Esophagus squamous epithelium (tissue), 4 donors: ENCODE data around the gene KMT2C.

Source experiments
- POLR2A ChIP-seq, 4 donors: fragments of 450-650 bp; IDR thresholded peaks; one replicate each; pipeline ENCODE4 v1.6.1; 2017; ENCODE audit warnings: antibody characterized with exemption in 4 of 4, mild to moderate bottlenecking in 4 of 4, moderate library complexity in 3 of 4
- TF ChIP-seq, protein P1 (sequence below), 6 experiments: fragments of 450-650 bp in 4 of 6; fragments of 200-600 bp in 2 of 6; sonication (generic) in 2 of 6; IDR thresholded peaks; one replicate each; pipeline ENCODE4 v1.5.1; 2016 to 2019; ENCODE audit warnings: antibody characterized with exemption in 6 of 6, mild to moderate bottlenecking in 4 of 6, moderate library complexity in 4 of 6

DNA sequence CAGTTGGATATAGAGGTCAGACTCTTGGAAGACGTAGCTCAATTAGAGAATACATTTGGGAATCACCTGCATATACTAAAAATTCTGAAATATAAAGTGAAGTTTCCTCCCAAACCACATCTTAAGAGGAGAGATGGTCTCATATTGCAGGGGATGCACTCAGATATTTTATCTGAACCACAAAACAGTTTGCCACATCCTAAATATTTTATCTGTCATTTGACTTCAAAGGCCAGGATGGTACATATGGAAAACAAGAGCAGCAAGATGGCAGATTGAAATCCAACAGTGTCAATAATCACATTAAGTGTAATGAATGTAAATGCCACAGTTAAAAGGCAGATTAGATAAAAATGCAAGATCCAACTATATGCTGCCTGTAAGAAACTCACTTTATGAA is 313.3 kb downstream of the KMT2C start:
- TF ChIP-seq, protein P1, sequence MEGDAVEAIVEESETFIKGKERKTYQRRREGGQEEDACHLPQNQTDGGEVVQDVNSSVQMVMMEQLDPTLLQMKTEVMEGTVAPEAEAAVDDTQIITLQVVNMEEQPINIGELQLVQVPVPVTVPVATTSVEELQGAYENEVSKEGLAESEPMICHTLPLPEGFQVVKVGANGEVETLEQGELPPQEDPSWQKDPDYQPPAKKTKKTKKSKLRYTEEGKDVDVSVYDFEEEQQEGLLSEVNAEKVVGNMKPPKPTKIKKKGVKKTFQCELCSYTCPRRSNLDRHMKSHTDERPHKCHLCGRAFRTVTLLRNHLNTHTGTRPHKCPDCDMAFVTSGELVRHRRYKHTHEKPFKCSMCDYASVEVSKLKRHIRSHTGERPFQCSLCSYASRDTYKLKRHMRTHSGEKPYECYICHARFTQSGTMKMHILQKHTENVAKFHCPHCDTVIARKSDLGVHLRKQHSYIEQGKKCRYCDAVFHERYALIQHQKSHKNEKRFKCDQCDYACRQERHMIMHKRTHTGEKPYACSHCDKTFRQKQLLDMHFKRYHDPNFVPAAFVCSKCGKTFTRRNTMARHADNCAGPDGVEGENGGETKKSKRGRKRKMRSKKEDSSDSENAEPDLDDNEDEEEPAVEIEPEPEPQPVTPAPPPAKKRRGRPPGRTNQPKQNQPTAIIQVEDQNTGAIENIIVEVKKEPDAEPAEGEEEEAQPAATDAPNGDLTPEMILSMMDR (IDR thresholded peaks at IDR 0.05): no peak
- TF ChIP-seq POLR2A (IDR thresholded peaks at IDR 0.05): no peak
